SU-DHL-6 (cell line): ENCODE measurements around the gene CADM1.

Experiments
- CTCF ChIP-seq: fragments of 200-600 bp; sonication (generic); IDR thresholded peaks from one replicate; pipeline ENCODE4 v1.5.1; 2017; ENCODE audit warnings: antibody characterized with exemption, mild to moderate bottlenecking, low read length, moderate library complexity; ENCODE audit not compliant: insufficient read depth, poor library complexity, severe bottlenecking
- EZH2phosphoT487 ChIP-seq: fragments of 200-600 bp; sonication (generic), shearing (Covaris generic); conservative IDR thresholded peaks from 2 replicates; pipeline ENCODE4 v1.6.1; 2018; ENCODE audit warnings: mild to moderate bottlenecking, antibody characterized with exemption, low read length, moderate library complexity, mixed read lengths

GRCh38 chr11:115134926-115135325 is 369.3 kb downstream of the CADM1 start:
- TF ChIP-seq CTCF: no peak
- no peak for TF ChIP-seq EZH2phosphoT487
